ENCODE results near the gene OPCML. TPM values are rescaled to one million over a fixed set of nuclear protein-coding genes. Genes with fewer than 3 reads are reported as not detected.

The OPCML gene
- total and polyA plus RNA-seq, 7 experiments from 2014 or later: not detected

GRCh38 chr11:132607575-132607974, 924.7 kb downstream of the OPCML start:
- no peak overlapping the region for H3K27ac ChIP-seq (ENCODE audit: low read depth, low read length)
- no peak overlapping the region for H3K4me3 ChIP-seq (ENCODE audit: low read length)
- ChIA-PET POLR2A (no interaction called here), CTCF (no interaction called here)
- H3K36me3 ChIP-seq (ENCODE audit: control insufficient read depth in 2 of 3, insufficient read depth in 3 of 3, low read length in 3 of 3): no peaks in the 10 kb centered on the region
- intact Hi-C loops (cut with micrococcal nuclease): no loop called here
- ATAC-seq: no peak
- Mint-ChIP-seq H3K4me3 (no peak overlapping the region), H3K27ac (no peak overlapping the region), H3K4me1 (peaks cover 0 to 2% (median 0%) of the 10 kb centered on the region in 7 donors), H3K36me3 (no peaks in the 10 kb centered on the region), H3K27me3 (peaks cover 0 to 4% (median 0%) of the 10 kb centered on the region in 5 donors), H3K9me3 (peaks cover 0 to 10% (median 0%) of the 10 kb centered on the region in 11 donors)
- H3K27me3 ChIP-seq (ENCODE audit: control insufficient read depth in 2 of 2, insufficient read depth in 2 of 2, low read length in 2 of 2): no peaks in the 10 kb centered on the region
- H3K4me1 ChIP-seq (ENCODE audit: control insufficient read depth in 2 of 2, insufficient read depth in 2 of 2, low read length in 2 of 2): no peaks in the 10 kb centered on the region
- DNase-seq: no peak
- H3K9me3 ChIP-seq (ENCODE audit: control insufficient read depth in 2 of 3, low read length in 3 of 3): no peaks in the 10 kb centered on the region

GRCh38 chr11:132605825-132606570, 926.3 kb downstream of the OPCML start:
- Mint-ChIP-seq H3K27me3 (peaks cover 0 to 4% (median 0%) of the 10 kb centered on the region in 5 donors), H3K27ac (no peak overlapping the region), H3K4me3 (no peak overlapping the region)

GRCh38 chr11:132604431-132604830, 927.9 kb downstream of the OPCML start:
- peaks cover 0 to 4% (median 0%) of the 10 kb centered on the region in 5 donors for H3K27me3 Mint-ChIP-seq
- peaks cover 0 to 2% (median 0%) of the 10 kb centered on the region in 7 donors for H3K4me1 Mint-ChIP-seq
- ATAC-seq (no peak), DNase-seq (no peak)
- H3K27ac Mint-ChIP-seq: no peak overlapping the region
- no peak overlapping the region for H3K4me3 Mint-ChIP-seq
- POLR2A ChIA-PET: no interaction called here
- H3K27me3 ChIP-seq (ENCODE audit: control insufficient read depth in 2 of 2, insufficient read depth in 2 of 2, low read length in 2 of 2): no peaks in the 10 kb centered on the region
- H3K9me3 ChIP-seq (ENCODE audit: control insufficient read depth in 2 of 3, low read length in 3 of 3): no peaks in the 10 kb centered on the region
- no peaks in the 10 kb centered on the region for H3K36me3 ChIP-seq (ENCODE audit: control insufficient read depth in 2 of 3, insufficient read depth in 3 of 3, low read length in 3 of 3)
- H3K4me1 ChIP-seq (ENCODE audit: control insufficient read depth in 2 of 2, insufficient read depth in 2 of 2, low read length in 2 of 2): no peaks in the 10 kb centered on the region
- no peak overlapping the region for H3K27ac ChIP-seq (ENCODE audit: low read depth, low read length)
- H3K4me3 ChIP-seq (ENCODE audit: low read length): no peak overlapping the region
- intact Hi-C loops (cut with micrococcal nuclease): no loop called here
- peaks cover 0 to 9% (median 0%) of the 10 kb centered on the region in 11 donors for H3K9me3 Mint-ChIP-seq
- H3K36me3 Mint-ChIP-seq: no peaks in the 10 kb centered on the region
- CTCF ChIA-PET: no interaction called here

More at GRCh38 chr11:132605825-132606570, 926.3 kb downstream of the OPCML start:
- Histone ChIP-seq H3K4me1 (ENCODE audit: control insufficient read depth in 2 of 2, insufficient read depth in 2 of 2, low read length in 2 of 2) (no peaks in the 10 kb centered on the region), H3K36me3 (ENCODE audit: control insufficient read depth in 2 of 3, insufficient read depth in 3 of 3, low read length in 3 of 3) (no peaks in the 10 kb centered on the region), H3K9me3 (ENCODE audit: control insufficient read depth in 2 of 3, low read length in 3 of 3) (no peaks in the 10 kb centered on the region), H3K27ac (ENCODE audit: low read depth, low read length) (no peak overlapping the region), H3K4me3 (ENCODE audit: low read length) (no peak overlapping the region), H3K27me3 (ENCODE audit: control insufficient read depth in 2 of 2, insufficient read depth in 2 of 2, low read length in 2 of 2) (no peaks in the 10 kb centered on the region)
- ATAC-seq (no peak), DNase-seq (no peak)
- Mint-ChIP-seq H3K4me1 (peaks cover 0 to 2% (median 0%) of the 10 kb centered on the region in 7 donors), H3K9me3 (peaks cover 0 to 9% (median 0%) of the 10 kb centered on the region in 11 donors), H3K36me3 (no peaks in the 10 kb centered on the region)
- ChIA-PET POLR2A (no interaction called here), CTCF (no interaction called here)
- intact Hi-C loops (cut with micrococcal nuclease): no loop called here

- Histone ChIP-seq H3K27ac (ENCODE audit: low read depth, low read length) (no peak overlapping the region), H3K9me3 (ENCODE audit: control insufficient read depth in 2 of 3, low read length in 3 of 3) (no peaks in the 10 kb centered on the region), H3K36me3 (ENCODE audit: control insufficient read depth in 2 of 3, insufficient read depth in 3 of 3, low read length in 3 of 3) (no peaks in the 10 kb centered on the region), H3K27me3 (ENCODE audit: control insufficient read depth in 2 of 2, insufficient read depth in 2 of 2, low read length in 2 of 2) (no peaks in the 10 kb centered on the region), H3K4me3 (ENCODE audit: low read length) (no peak overlapping the region), H3K4me1 (ENCODE audit: control insufficient read depth in 2 of 2, insufficient read depth in 2 of 2, low read length in 2 of 2) (no peaks in the 10 kb centered on the region)
- ChIA-PET CTCF (no interaction called here), POLR2A (no interaction called here)
- H3K27me3 Mint-ChIP-seq: peaks cover 0 to 4% (median 0%) of the 10 kb centered on the region in 5 donors
- ATAC-seq (no peak), DNase-seq (no peak)
- intact Hi-C loops (cut with micrococcal nuclease): no loop called here
- H3K4me3 Mint-ChIP-seq: no peak overlapping the region
- no peaks in the 10 kb centered on the region for H3K36me3 Mint-ChIP-seq
- peaks cover 0 to 6% (median 2%) of the 10 kb centered on the region in 11 donors for H3K9me3 Mint-ChIP-seq
- no peak overlapping the region for H3K27ac Mint-ChIP-seq
- peaks cover 0 to 2% (median 0%) of the 10 kb centered on the region in 7 donors for H3K4me1 Mint-ChIP-seq
These were observed 930.4 kb downstream of the OPCML start for GRCh38 chr11:132601875-132602274.

GRCh38 chr11:132595711-132596134, 936.6 kb downstream of the OPCML start:
- ATAC-seq (no peak), DNase-seq (no peak)
- no peaks in the 10 kb centered on the region for H3K4me1 Mint-ChIP-seq
- ChIA-PET POLR2A (no interaction called here), CTCF (no interaction called here)
- Histone ChIP-seq H3K36me3 (ENCODE audit: control insufficient read depth in 2 of 3, insufficient read depth in 3 of 3, low read length in 3 of 3) (no peaks in the 10 kb centered on the region), H3K4me3 (ENCODE audit: low read length) (no peak overlapping the region), H3K27ac (ENCODE audit: low read depth, low read length) (no peak overlapping the region), H3K9me3 (ENCODE audit: control insufficient read depth in 2 of 3, low read length in 3 of 3) (no peaks in the 10 kb centered on the region), H3K27me3 (ENCODE audit: control insufficient read depth in 2 of 2, insufficient read depth in 2 of 2, low read length in 2 of 2) (no peaks in the 10 kb centered on the region), H3K4me1 (ENCODE audit: control insufficient read depth in 2 of 2, insufficient read depth in 2 of 2, low read length in 2 of 2) (no peaks in the 10 kb centered on the region)
- H3K36me3 Mint-ChIP-seq: no peaks in the 10 kb centered on the region
- H3K27me3 Mint-ChIP-seq: peaks cover 0 to 8% (median 0%) of the 10 kb centered on the region in 5 donors
- intact Hi-C loops (cut with micrococcal nuclease): no loop called here
- no peak overlapping the region for H3K4me3 Mint-ChIP-seq
- H3K9me3 Mint-ChIP-seq: peaks cover 0 to 10% (median 4%) of the 10 kb centered on the region in 11 donors
- H3K27ac Mint-ChIP-seq: no peak overlapping the region

- H3K4me1 ChIP-seq (ENCODE audit: control insufficient read depth in 2 of 2, insufficient read depth in 2 of 2, low read length in 2 of 2): no peaks in the 10 kb centered on the region
- H3K4me3 ChIP-seq (ENCODE audit: low read length): no peak overlapping the region
- Mint-ChIP-seq H3K36me3 (no peaks in the 10 kb centered on the region), H3K4me3 (no peak overlapping the region), H3K4me1 (no peaks in the 10 kb centered on the region), H3K9me3 (peaks cover 0 to 10% (median 4%) of the 10 kb centered on the region in 11 donors), H3K27ac (no peak overlapping the region), H3K27me3 (peaks cover 0 to 8% (median 0%) of the 10 kb centered on the region in 5 donors)
- DNase-seq (no peak), ATAC-seq (no peak)
- H3K36me3 ChIP-seq (ENCODE audit: control insufficient read depth in 2 of 3, insufficient read depth in 3 of 3, low read length in 3 of 3): no peaks in the 10 kb centered on the region
- H3K27ac ChIP-seq (ENCODE audit: low read depth, low read length): no peak overlapping the region
- POLR2A ChIA-PET: no interaction called here
- no peaks in the 10 kb centered on the region for H3K9me3 ChIP-seq (ENCODE audit: control insufficient read depth in 2 of 3, low read length in 3 of 3)
- intact Hi-C loops (cut with micrococcal nuclease): no loop called here
- CTCF ChIA-PET: no interaction called here
- no peaks in the 10 kb centered on the region for H3K27me3 ChIP-seq (ENCODE audit: control insufficient read depth in 2 of 2, insufficient read depth in 2 of 2, low read length in 2 of 2)
These were observed 937.1 kb downstream of the OPCML start for GRCh38 chr11:132595246-132595645.

- no peak for DNase-seq
- Mint-ChIP-seq H3K4me3 (no peak overlapping the region), H3K4me1 (no peaks in the 10 kb centered on the region), H3K27ac (no peak overlapping the region), H3K9me3 (peaks cover 0 to 16% (median 2%) of the 10 kb centered on the region in 11 donors), H3K36me3 (peaks cover 0 to 3% (median 0%) of the 10 kb centered on the region in 5 donors), H3K27me3 (peaks cover 0 to 8% (median 0%) of the 10 kb centered on the region in 5 donors)
- Histone ChIP-seq H3K9me3 (ENCODE audit: control insufficient read depth in 2 of 3, low read length in 3 of 3) (no peaks in the 10 kb centered on the region), H3K4me3 (ENCODE audit: low read length) (no peak overlapping the region), H3K27ac (ENCODE audit: low read depth, low read length) (no peak overlapping the region), H3K4me1 (ENCODE audit: control insufficient read depth in 2 of 2, insufficient read depth in 2 of 2, low read length in 2 of 2) (no peaks in the 10 kb centered on the region), H3K27me3 (ENCODE audit: control insufficient read depth in 2 of 2, insufficient read depth in 2 of 2, low read length in 2 of 2) (no peaks in the 10 kb centered on the region), H3K36me3 (ENCODE audit: control insufficient read depth in 2 of 3, insufficient read depth in 3 of 3, low read length in 3 of 3) (no peaks in the 10 kb centered on the region)
- ChIA-PET POLR2A (no interaction called here), CTCF (no interaction called here)
- intact Hi-C loops (cut with micrococcal nuclease): no loop called here
- ATAC-seq: no peak
These were observed 941.3 kb downstream of the OPCML start for GRCh38 chr11:132590986-132591385.

Measured in naive thymus-derived CD4-positive, alpha-beta T cell (primary cell).